ENCODE data around the gene ESRP2.

DNA sequence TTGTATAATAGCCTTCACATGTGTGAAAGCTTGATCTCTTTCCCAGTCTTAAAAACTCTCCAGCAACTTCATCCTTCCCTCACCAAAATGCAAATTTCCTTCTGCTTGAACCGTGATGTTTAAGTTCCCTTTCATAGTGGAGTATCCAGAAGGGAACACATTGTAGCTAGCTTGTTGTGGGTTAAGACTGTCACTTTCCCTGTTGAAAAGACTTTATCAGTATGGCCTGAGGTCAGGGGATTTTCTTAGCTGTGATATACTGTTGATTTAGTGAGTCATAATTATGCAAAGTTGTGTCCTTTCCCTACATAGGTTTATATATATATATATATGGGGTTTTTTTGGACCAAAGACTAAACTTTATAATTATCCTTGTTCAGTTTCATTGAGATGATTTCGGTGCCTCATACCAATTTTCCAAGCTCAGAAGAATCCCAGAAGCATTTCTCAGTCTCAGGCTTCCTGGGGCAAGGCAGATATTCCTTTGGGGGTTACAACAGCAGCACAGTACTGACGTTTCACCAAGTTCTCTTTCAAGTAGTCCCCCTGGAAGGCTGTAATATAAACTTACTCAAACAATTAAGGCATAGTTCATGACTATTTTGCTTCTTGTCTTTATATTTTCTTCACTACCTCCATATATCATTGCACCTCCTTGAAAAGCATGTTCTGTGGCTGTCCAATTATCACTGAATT lies 35.7 kb downstream of the ESRP2 start:
- TF ChIP-seq, protein P1, sequence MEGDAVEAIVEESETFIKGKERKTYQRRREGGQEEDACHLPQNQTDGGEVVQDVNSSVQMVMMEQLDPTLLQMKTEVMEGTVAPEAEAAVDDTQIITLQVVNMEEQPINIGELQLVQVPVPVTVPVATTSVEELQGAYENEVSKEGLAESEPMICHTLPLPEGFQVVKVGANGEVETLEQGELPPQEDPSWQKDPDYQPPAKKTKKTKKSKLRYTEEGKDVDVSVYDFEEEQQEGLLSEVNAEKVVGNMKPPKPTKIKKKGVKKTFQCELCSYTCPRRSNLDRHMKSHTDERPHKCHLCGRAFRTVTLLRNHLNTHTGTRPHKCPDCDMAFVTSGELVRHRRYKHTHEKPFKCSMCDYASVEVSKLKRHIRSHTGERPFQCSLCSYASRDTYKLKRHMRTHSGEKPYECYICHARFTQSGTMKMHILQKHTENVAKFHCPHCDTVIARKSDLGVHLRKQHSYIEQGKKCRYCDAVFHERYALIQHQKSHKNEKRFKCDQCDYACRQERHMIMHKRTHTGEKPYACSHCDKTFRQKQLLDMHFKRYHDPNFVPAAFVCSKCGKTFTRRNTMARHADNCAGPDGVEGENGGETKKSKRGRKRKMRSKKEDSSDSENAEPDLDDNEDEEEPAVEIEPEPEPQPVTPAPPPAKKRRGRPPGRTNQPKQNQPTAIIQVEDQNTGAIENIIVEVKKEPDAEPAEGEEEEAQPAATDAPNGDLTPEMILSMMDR (IDR thresholded peaks at IDR 0.05) = no peak
- TF ChIP-seq SIN3A (IDR thresholded peaks at IDR 0.05; ENCODE audit: borderline replicate concordance, insufficient read depth, low read depth, low read length) (no peak), REST (IDR thresholded peaks at IDR 0.05; ENCODE audit: insufficient read depth in 1 of 2, low read depth in 2 of 2, low read length in 1 of 2) (no peak), POLR2AphosphoS5 (IDR thresholded peaks at IDR 0.05; ENCODE audit: low read depth, low read length) (no peak), TCF7L2 (IDR thresholded peaks at IDR 0.05; ENCODE audit: low read depth, low read length) (no peak)
